Kidney (tissue), 14 donors: Measurements from ENCODE around the gene CNP. TPM values are rescaled to one million over a fixed set of nuclear protein-coding genes. Genes with fewer than 3 reads are reported as not detected.

Experiments used
- DNase-seq, 5 donors: peaks; one replicate each; pipeline ENCODE4 v3.0.0-alpha.2; 2013 to 2020
- FAIRE-seq: peaks from 2 replicates; lab custom pipeline; 2012; peaks lifted over from hg19 to GRCh38; lab: Jason Lieb, UNC
- H3K27ac ChIP-seq, 2 donors: one replicate each; pipeline ENCODE4 v1.7.0; 2013; ENCODE audit warnings: low read depth in 2 of 2, low read length in 2 of 2, inconsistent platforms in 1 of 2
- H3K27me3 ChIP-seq: one replicate; pipeline ENCODE4 v1.7.1; 2013; ENCODE audit warnings: low read length, inconsistent platforms; ENCODE audit not compliant: control insufficient read depth, insufficient read depth
- H3K36me3 ChIP-seq, 3 donors: one replicate each; pipeline versions ENCODE4 v1.7.0 to v1.7.1; 2013; ENCODE audit warnings: low read length in 3 of 3, control low read depth in 1 of 3, inconsistent platforms in 1 of 3; ENCODE audit not compliant: insufficient read depth in 3 of 3, control insufficient read depth in 2 of 3
- H3K4me1 ChIP-seq, 3 donors: one replicate each; pipeline versions ENCODE4 v1.7.0 to v1.7.1; 2013; ENCODE audit warnings: low read length in 3 of 3, inconsistent platforms in 1 of 3, low read depth in 1 of 3; ENCODE audit not compliant: control insufficient read depth in 2 of 3, insufficient read depth in 2 of 3
- H3K4me3 ChIP-seq, 3 donors: one replicate each; pipeline versions ENCODE4 v1.7.0 to v1.8.1; 2013; ENCODE audit warnings: low read length in 3 of 3, control low read depth in 1 of 3, inconsistent platforms in 1 of 3
- H3K9ac ChIP-seq, 3 donors: one replicate each; pipeline versions ENCODE4 v1.7.0 to v1.7.1; 2013; ENCODE audit warnings: low read length in 3 of 3, control low read depth in 1 of 3, inconsistent platforms in 1 of 3
- H3K9me3 ChIP-seq, 3 donors: one replicate each; pipeline versions ENCODE4 v1.7.0 to v1.7.1; 2013; ENCODE audit warnings: low read length in 3 of 3, control low read depth in 1 of 3, inconsistent platforms in 1 of 3; ENCODE audit not compliant: control insufficient read depth in 2 of 3, insufficient read depth in 1 of 3
- intact Hi-C: fragments of 100-400 bp; cut with DNase I; formaldehyde crosslinking; loops from one replicate; pipeline ENCODE4 v1.11.1; 2022
- polyA plus RNA-seq: library from polyadenylated mRNA; stranded (reverse); fragments of 350-450 nt; fragmentation: Illumina TruSeq; extraction: RNeasy Lipid Tissue Mini Kit (QIAGEN cat#74804); gene quantifications from one replicate; pipeline ENCODE4 v1.2.3, GENCODE V29; 2014; ENCODE audit warnings: low read depth, low replicate concordance; ENCODE audit not compliant: insufficient read depth
- total RNA-seq: library from RNA; stranded (reverse); fragmentation: NEBNext Ultra II Directional; extraction: Animal tissue kit (Norgen Biotek cat#: 25700); gene quantifications from one replicate; pipeline ENCODE4 v1.2.1, GENCODE V29; 2021
- TF ChIP-seq, protein P1 (sequence below): IDR thresholded peaks from 3 replicates; pipeline ENCODE4 v1.5.1; 2012; ENCODE audit warnings: mild to moderate bottlenecking, moderate library complexity, borderline replicate concordance; ENCODE audit not compliant: insufficient read depth; ENCODE audit errors: extremely low read depth
- donor health status: control.
- donor health status: control.
- donor health status: control.
- donor health status: control.
- donor health status: control.
- donor health status: DM: yes; HTN: yes; CAD: no.
- donor health status: Normal renal cell carcinoma (clear cell type).

CNP gene
- total and polyA plus RNA-seq, 2 donors from 2014 or later = 64.0 to 87.5 TPM

DNA sequence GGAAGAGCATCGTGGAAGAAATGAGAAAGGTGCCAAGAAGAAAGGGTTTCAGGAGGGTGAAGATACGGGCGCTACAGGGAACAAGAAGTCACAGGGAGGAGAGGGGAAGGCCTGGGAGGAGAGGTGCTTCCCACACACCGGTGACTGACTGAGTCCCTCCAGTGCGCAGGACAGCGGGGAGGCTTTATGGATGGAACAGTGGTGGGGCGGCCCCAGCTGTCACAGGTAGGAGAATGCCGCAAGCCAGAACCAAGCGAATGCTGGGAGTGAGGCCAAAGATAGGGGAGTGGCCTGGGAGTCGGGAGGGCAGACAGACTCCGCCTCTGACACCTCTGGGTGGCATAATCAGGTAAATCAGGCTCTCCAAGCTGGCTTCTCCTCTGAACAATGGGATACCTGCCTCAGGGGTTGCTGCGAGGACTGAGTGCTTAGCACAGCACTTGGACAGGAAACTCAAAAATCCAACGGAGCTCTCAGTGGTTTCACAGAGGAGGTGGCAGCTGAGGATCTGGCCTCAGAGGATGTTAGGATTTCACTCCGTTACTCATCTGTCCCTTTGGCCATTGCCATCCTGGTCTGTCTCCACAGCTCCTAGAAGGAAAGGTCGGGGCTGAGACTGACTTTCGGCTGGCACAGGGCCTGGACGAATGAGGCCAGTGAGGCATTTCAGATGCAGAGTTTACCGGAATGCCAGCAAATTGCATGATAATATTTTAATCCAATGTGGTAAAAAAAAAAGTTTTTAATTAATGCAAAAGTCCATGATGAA is 717 bp upstream of the CNP start:
- FAIRE-seq = no peak

DNA sequence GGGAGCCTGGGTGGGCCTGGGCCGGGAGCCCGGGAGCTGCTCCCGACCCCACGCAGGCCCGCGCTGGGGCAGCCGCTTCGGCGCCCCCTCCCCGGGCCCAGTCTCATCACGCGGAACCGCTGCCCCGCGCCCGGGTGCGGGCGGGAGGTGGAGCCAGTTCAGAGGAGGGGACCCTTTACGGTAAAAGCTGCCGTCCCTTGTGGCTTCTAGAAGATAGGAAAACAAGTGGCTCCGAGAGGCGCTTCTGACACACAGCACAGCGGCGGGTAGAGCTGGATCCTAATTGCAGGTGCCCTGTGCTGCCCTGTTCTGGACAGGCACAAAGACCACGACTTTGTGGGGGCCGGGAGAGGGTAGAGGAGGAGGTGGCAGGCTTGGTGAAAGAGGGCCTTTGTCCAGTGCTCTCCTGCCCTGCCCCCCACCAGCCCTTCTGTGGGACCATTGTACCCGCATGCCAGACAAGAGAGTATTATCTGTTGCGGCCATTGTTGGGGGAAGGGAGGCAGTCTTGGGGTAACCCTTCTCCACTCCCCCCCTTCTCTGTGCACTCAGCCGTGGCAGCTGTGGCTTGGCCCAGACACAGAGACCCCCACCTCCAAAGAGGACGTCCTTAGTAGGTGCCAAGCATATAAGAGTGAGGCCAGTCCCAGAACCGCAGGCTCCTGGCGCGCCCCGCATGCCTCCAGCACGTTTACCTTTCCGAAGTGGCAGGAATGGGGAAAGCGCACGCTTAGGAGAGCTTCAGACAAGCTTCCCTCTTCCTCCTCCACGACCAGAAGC is 736 bp downstream of the CNP start:
- Histone ChIP-seq H3K27ac (peak overlapping the region; percentile 60 to 78), H3K9me3 (no peaks in the 10 kb centered on the region), H3K4me1 (peaks cover 0 to 37% (median 25%) of the 10 kb centered on the region in 3 donors), H3K27me3 (no peaks in the 10 kb centered on the region), H3K36me3 (peaks cover under 1 to 8% (median 4%) of the 10 kb centered on the region in 3 donors), H3K9ac (peak overlapping the region; percentile 35 to 90 (median 86)), H3K4me3 (peak overlapping the region; percentile 66 to 86 (median 75))
- intact Hi-C loops = no loop called here
- TF ChIP-seq, protein P1, sequence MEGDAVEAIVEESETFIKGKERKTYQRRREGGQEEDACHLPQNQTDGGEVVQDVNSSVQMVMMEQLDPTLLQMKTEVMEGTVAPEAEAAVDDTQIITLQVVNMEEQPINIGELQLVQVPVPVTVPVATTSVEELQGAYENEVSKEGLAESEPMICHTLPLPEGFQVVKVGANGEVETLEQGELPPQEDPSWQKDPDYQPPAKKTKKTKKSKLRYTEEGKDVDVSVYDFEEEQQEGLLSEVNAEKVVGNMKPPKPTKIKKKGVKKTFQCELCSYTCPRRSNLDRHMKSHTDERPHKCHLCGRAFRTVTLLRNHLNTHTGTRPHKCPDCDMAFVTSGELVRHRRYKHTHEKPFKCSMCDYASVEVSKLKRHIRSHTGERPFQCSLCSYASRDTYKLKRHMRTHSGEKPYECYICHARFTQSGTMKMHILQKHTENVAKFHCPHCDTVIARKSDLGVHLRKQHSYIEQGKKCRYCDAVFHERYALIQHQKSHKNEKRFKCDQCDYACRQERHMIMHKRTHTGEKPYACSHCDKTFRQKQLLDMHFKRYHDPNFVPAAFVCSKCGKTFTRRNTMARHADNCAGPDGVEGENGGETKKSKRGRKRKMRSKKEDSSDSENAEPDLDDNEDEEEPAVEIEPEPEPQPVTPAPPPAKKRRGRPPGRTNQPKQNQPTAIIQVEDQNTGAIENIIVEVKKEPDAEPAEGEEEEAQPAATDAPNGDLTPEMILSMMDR = no peak
- FAIRE-seq (no peak), DNase-seq (peak in 2 of 5 donors; percentile 77 to 83)

More for the DNA sequence above, 717 bp upstream of the CNP start:
- H3K36me3 ChIP-seq = peaks cover 0 to 8% (median 1%) of the 10 kb centered on the region in 3 donors
- intact Hi-C loops = no loop called here
- H3K27ac ChIP-seq = peak overlapping the region; percentile 60 to 88
- peak; percentile 74 to 91 (median 81) for DNase-seq
- peaks cover 0 to 26% (median 17%) of the 10 kb centered on the region in 3 donors for H3K4me1 ChIP-seq
- H3K9ac ChIP-seq = peak overlapping the region; percentile 20 to 79 (median 32)
- TF ChIP-seq, protein P1 = no peak
- peak overlapping the region; percentile 74 to 86 (median 80) for H3K4me3 ChIP-seq
- no peaks in the 10 kb centered on the region for H3K9me3 ChIP-seq
- no peaks in the 10 kb centered on the region for H3K27me3 ChIP-seq

DNA sequence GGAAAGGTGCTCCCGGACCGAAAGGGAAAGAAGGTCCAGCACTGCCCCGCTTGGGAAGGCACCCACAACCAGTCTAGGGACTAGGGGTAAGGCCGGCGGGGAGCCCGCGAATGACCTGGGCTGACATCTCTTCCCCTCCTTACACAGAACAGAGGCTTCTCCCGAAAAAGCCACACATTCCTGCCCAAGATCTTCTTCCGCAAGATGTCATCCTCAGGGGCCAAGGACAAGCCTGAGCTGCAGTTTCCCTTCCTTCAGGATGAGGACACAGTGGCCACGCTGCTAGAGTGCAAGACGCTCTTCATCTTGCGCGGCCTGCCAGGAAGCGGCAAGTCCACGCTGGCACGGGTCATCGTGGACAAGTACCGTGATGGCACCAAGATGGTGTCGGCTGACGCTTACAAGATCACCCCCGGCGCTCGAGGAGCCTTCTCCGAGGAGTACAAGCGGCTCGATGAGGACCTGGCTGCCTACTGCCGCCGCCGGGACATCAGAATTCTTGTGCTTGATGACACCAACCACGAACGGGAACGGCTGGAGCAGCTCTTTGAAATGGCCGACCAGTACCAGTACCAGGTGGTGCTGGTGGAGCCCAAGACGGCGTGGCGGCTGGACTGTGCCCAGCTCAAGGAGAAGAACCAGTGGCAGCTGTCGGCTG is 1.5 kb downstream of the CNP start:
- Histone ChIP-seq H3K9me3 (no peaks in the 10 kb centered on the region), H3K27me3 (no peaks in the 10 kb centered on the region), H3K27ac (peak overlapping the region in 1 of 2 donors; percentile 60), H3K4me1 (peaks cover 0 to 44% (median 27%) of the 10 kb centered on the region in 3 donors), H3K4me3 (peak overlapping the region in 2 of 3 donors; percentile 75 to 86), H3K36me3 (peaks cover 2 to 8% (median 4%) of the 10 kb centered on the region in 3 donors), H3K9ac (peak overlapping the region in 1 of 3 donors; percentile 90)
- FAIRE-seq (no peak), DNase-seq (peak in 1 of 5 donors; percentile 80)
- TF ChIP-seq, protein P1 = no peak
- intact Hi-C loops = no loop called here
